ENCODE results near the gene SBF2. TPM values are rescaled to one million over a fixed set of nuclear protein-coding genes. Genes with fewer than 3 reads are reported as not detected.

The SBF2 gene
- total RNA-seq, 1 experiment from 2014 or later, result 31.3 TPM

- POLR2A ChIA-PET (ENCODE audit: unreplicated experiment), result interaction anchor here (0.6 kb wide), 1 partner anchor 12 kb away, joined by 5 read pairs; no protein-coding TSS in a partner anchor
- peak overlapping the region; percentile 93 for H3K4me3 ChIP-seq (ENCODE audit: low read length)
- TF ChIP-seq EZH2phosphoT487 (IDR thresholded peaks at IDR 0.05; ENCODE audit: borderline replicate concordance, low read length), result no peak
- TF ChIP-seq CTCF (conservative IDR thresholded peaks at IDR 0.05; ENCODE audit: low read depth, low read length), result no peak
- no peak for TF ChIP-seq EZH2 (IDR thresholded peaks at IDR 0.05; ENCODE audit: low read length, unreplicated experiment)
- DNase-seq, result peak; percentile 36
- H3K79me2 ChIP-seq (ENCODE audit: low read length), result peaks cover 58% of the 10 kb centered on the region
- BruUV-seq (replicated peaks), result no TSS peak
- peak overlapping the region; percentile 65 for H2AFZ ChIP-seq (ENCODE audit: low read length)
- ATAC-seq, result peak; percentile 1
- peak overlapping the region; percentile 70 for H3K9ac ChIP-seq (ENCODE audit: low read length)
- H3K4me1 ChIP-seq (ENCODE audit: insufficient read depth, low read length), result peaks cover 21% of the 10 kb centered on the region
- no peaks in the 10 kb centered on the region for H3F3A ChIP-seq (ENCODE audit: low read length, unreplicated experiment)
- peak overlapping the region; percentile 55 for H3K27ac ChIP-seq (ENCODE audit: low read length)
- CTCF ChIA-PET, result no interaction called here
- H3K9me2 ChIP-seq (replicated peaks; ENCODE audit: low read length), result no peaks in the 10 kb centered on the region
- peaks cover 10% of the 10 kb centered on the region for H4K20me1 ChIP-seq (ENCODE audit: low read length)
- no peaks in the 10 kb centered on the region for H3K36me3 ChIP-seq (ENCODE audit: low read depth, low read length)
- intact Hi-C loops (cut with micrococcal nuclease), result no loop called here
- H3K9me3 ChIP-seq (ENCODE audit: low read length), result no peaks in the 10 kb centered on the region
- H3K4me2 ChIP-seq (ENCODE audit: low read length), result peak overlapping the region; percentile 96
- H3K27me3 ChIP-seq (ENCODE audit: low read length), result no peaks in the 10 kb centered on the region
Observed at GRCh38 chr11:10302359-10302743, 8.3 kb upstream of the SBF2 start.

GRCh38 chr11:10301656-10302358 is 7.8 kb upstream of the SBF2 start:
- no peaks in the 10 kb centered on the region for H3K9me2 ChIP-seq (replicated peaks; ENCODE audit: low read length)
- BruUV-seq (replicated peaks), result no TSS peak
- H3K36me3 ChIP-seq (ENCODE audit: low read depth, low read length), result no peaks in the 10 kb centered on the region
- POLR2A ChIA-PET (ENCODE audit: unreplicated experiment), result no interaction called here
- TF ChIP-seq EZH2phosphoT487 (IDR thresholded peaks at IDR 0.05; ENCODE audit: borderline replicate concordance, low read length) (no peak), EZH2 (IDR thresholded peaks at IDR 0.05; ENCODE audit: low read length, unreplicated experiment) (no peak), CTCF (conservative IDR thresholded peaks at IDR 0.05; ENCODE audit: low read depth, low read length) (no peak)
- H3K79me2 ChIP-seq (ENCODE audit: low read length), result peaks cover 57% of the 10 kb centered on the region
- DNase-seq (peak; percentile 66), ATAC-seq (no peak)
- peaks cover 10% of the 10 kb centered on the region for H4K20me1 ChIP-seq (ENCODE audit: low read length)
- H3K9ac ChIP-seq (ENCODE audit: low read length), result peak overlapping the region; percentile 70
- peak overlapping the region; percentile 55 for H3K27ac ChIP-seq (ENCODE audit: low read length)
- CTCF ChIA-PET, result no interaction called here
- intact Hi-C loops (cut with micrococcal nuclease), result no loop called here
- peak overlapping the region; percentile 65 for H2AFZ ChIP-seq (ENCODE audit: low read length)
- H3K4me3 ChIP-seq (ENCODE audit: low read length), result peak overlapping the region; percentile 93
- peaks cover 21% of the 10 kb centered on the region for H3K4me1 ChIP-seq (ENCODE audit: insufficient read depth, low read length)
- peak overlapping the region; percentile 96 for H3K4me2 ChIP-seq (ENCODE audit: low read length)
- no peaks in the 10 kb centered on the region for H3K27me3 ChIP-seq (ENCODE audit: low read length)
- H3F3A ChIP-seq (ENCODE audit: low read length, unreplicated experiment), result no peaks in the 10 kb centered on the region
- H3K9me3 ChIP-seq (ENCODE audit: low read length), result no peaks in the 10 kb centered on the region

DNA sequence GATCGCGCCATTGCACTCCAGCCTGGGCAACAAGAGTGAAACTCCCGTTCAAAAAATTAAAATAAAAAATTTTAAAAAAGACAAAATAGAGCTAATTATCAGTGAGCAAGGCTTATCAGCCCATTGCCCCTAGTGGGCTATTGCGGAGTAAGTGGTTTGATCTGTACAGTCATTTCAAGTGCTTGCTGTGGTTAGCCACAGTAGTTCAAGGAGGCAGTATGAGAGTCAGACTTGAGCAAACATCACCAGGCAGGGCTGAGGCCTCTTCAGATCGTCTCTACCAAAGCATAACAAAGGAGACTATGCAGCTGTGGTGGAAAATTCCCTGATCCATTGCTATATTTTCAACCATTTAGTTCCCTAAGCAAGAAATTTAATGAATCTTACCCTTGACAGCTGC is 4.3 kb upstream of the SBF2 start:
- no peaks in the 10 kb centered on the region for H4K20me1 ChIP-seq (ENCODE audit: low read length)
- H3K4me3 ChIP-seq (ENCODE audit: low read length), result no peak overlapping the region
- H3K4me1 ChIP-seq (ENCODE audit: insufficient read depth, low read length), result peaks cover 33% of the 10 kb centered on the region
- TF ChIP-seq CTCF (conservative IDR thresholded peaks at IDR 0.05; ENCODE audit: low read depth, low read length) (peak; percentile 29; the same call in 1 of the 2 replicates), EZH2 (IDR thresholded peaks at IDR 0.05; ENCODE audit: low read length, unreplicated experiment) (no peak)
- 0 out of 2 replicates have a peak overlapping the region, but pooled peaks have one; percentile 17 for H3K27ac ChIP-seq (ENCODE audit: low read length)
- no peak overlapping the region for H2AFZ ChIP-seq (ENCODE audit: low read length)
- H3F3A ChIP-seq (ENCODE audit: low read length, unreplicated experiment), result no peaks in the 10 kb centered on the region
- DNase-seq, result peak; percentile 84
- CTCF ChIA-PET, result no interaction called here
- POLR2A ChIA-PET (ENCODE audit: unreplicated experiment), result interaction anchor here (0.6 kb wide), 2 partner anchors 135 to 538 kb away, joined by 4 read pairs; no protein-coding TSS in a partner anchor
- H3K79me2 ChIP-seq (ENCODE audit: low read length), result peaks cover 47% of the 10 kb centered on the region
- no peaks in the 10 kb centered on the region for H3K9me2 ChIP-seq (replicated peaks; ENCODE audit: low read length)
- intact Hi-C loops (cut with micrococcal nuclease), result no loop called here
- no peak overlapping the region for H3K9ac ChIP-seq (ENCODE audit: low read length)
- peak overlapping the region; percentile 68 for H3K4me2 ChIP-seq (ENCODE audit: low read length)
- no peaks in the 10 kb centered on the region for H3K9me3 ChIP-seq (ENCODE audit: low read length)
- no TSS peak for BruUV-seq (replicated peaks)
- no peaks in the 10 kb centered on the region for H3K36me3 ChIP-seq (ENCODE audit: low read depth, low read length)
- ATAC-seq, result peak; percentile 35
- no peaks in the 10 kb centered on the region for H3K27me3 ChIP-seq (ENCODE audit: low read length)
